Mucosa of descending colon (tissue), 3 donors: ENCODE results near the gene NR2C1. TPM values are rescaled to one million over a fixed set of nuclear protein-coding genes. Genes with fewer than 3 reads are reported as not detected.

Experiments used
- ATAC-seq: fragments of 200-7000 bp; cut with Tn5 transposase; one replicate; pipeline ENCODE4 v1.9.1; 2020; ENCODE audit warnings: mild to moderate bottlenecking, moderate library complexity
- DNase-seq, 3 donors: peaks; one replicate each; pipeline ENCODE4 v3.0.0-alpha.2; 2020
- H3K36me3 ChIP-seq: fragments of 200-600 bp; one replicate; pipeline ENCODE4 v1.8.0; 2021; ENCODE audit warnings: low read depth, mild to moderate bottlenecking
- H3K4me1 ChIP-seq: fragments of 200-600 bp; one replicate; pipeline ENCODE4 v1.8.0; 2021; ENCODE audit warnings: low read depth, mild to moderate bottlenecking
- H3K4me3 ChIP-seq: fragments of 200-600 bp; one replicate; pipeline ENCODE4 v1.8.0; 2021; ENCODE audit warnings: mild to moderate bottlenecking
- H3K9me3 ChIP-seq: fragments of 200-600 bp; one replicate; pipeline ENCODE4 v1.8.0; 2021; ENCODE audit warnings: mild to moderate bottlenecking
- intact Hi-C, 2 donors: fragments of 100-400 bp; cut with DNase I in 1 of 2; cut with micrococcal nuclease in 1 of 2; formaldehyde crosslinking; loops; one replicate each; pipeline versions ENCODE4 v1.11.0 to v1.11.1; 2022; cut with DNase I, micrococcal nuclease
- total RNA-seq, 3 donors: library from RNA; stranded (reverse); fragmentation: NEBNext Ultra II Directional in 2 of 3; extraction: Animal tissue kit (Norgen Biotek cat#: 25700) in 2 of 3; gene quantifications; one replicate each; pipeline versions ENCODE4 v1.2.1 to v1.2.4, GENCODE V29; 2021 to 2023
- TF ChIP-seq, protein P1 (sequence below): fragments of 200-600 bp; IDR thresholded peaks from one replicate; pipeline ENCODE4 v1.8.0; 2022; ENCODE audit warnings: antibody characterized with exemption, mild to moderate bottlenecking
- donor health status: DM: no; HTN: no; CAD: no; lungs with moderate emphysema.
- donor health status: DM: no; HTN: no; CAD: no.
- donor health status: DM: no; HTN: yes; CAD: no.

The NR2C1 gene
- total RNA-seq, 3 donors from 2014 or later: 27.4 to 28.5 (median 27.8) TPM

GRCh38 chr12:95070378-95070777, 3.0 kb downstream of the NR2C1 start:
- DNase-seq (no peak), ATAC-seq (no peak)
- H3K4me3 ChIP-seq: no peak overlapping the region
- no peaks in the 10 kb centered on the region for H3K9me3 ChIP-seq
- intact Hi-C loops: no loop called here
- no peaks in the 10 kb centered on the region for H3K36me3 ChIP-seq
- TF ChIP-seq, protein P1, sequence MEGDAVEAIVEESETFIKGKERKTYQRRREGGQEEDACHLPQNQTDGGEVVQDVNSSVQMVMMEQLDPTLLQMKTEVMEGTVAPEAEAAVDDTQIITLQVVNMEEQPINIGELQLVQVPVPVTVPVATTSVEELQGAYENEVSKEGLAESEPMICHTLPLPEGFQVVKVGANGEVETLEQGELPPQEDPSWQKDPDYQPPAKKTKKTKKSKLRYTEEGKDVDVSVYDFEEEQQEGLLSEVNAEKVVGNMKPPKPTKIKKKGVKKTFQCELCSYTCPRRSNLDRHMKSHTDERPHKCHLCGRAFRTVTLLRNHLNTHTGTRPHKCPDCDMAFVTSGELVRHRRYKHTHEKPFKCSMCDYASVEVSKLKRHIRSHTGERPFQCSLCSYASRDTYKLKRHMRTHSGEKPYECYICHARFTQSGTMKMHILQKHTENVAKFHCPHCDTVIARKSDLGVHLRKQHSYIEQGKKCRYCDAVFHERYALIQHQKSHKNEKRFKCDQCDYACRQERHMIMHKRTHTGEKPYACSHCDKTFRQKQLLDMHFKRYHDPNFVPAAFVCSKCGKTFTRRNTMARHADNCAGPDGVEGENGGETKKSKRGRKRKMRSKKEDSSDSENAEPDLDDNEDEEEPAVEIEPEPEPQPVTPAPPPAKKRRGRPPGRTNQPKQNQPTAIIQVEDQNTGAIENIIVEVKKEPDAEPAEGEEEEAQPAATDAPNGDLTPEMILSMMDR: no peak
- no peaks in the 10 kb centered on the region for H3K4me1 ChIP-seq

GRCh38 chr12:95066091-95066855, 7.1 kb downstream of the NR2C1 start:
- H3K4me3 ChIP-seq: no peak overlapping the region
- H3K9me3 ChIP-seq: no peaks in the 10 kb centered on the region
- no peaks in the 10 kb centered on the region for H3K36me3 ChIP-seq
- DNase-seq (no peak), ATAC-seq (no peak)
- no peaks in the 10 kb centered on the region for H3K4me1 ChIP-seq
- intact Hi-C loops: no loop called here
- TF ChIP-seq, protein P1: no peak

DNA sequence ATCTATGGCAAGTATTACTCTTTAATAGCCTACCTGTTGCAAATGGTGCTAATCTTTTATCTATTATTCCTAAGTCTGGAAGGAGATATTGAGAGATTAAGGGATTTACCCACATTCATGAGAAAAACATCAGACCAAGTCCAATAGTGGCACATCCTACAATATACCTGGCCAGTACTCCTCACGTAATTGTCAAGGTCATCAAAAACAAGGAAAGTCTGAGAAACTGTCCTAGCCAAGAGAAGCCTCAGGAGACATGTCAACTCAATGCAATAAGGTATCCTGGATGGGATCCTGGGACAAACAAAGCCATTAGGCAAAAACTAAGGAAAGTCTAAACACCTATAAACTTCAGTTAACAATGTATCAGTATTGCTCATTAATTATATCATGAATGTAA, 12.5 kb downstream of the NR2C1 start:
- Histone ChIP-seq H3K4me1 (no peaks in the 10 kb centered on the region), H3K4me3 (no peak overlapping the region), H3K36me3 (peaks cover 12% of the 10 kb centered on the region), H3K9me3 (no peaks in the 10 kb centered on the region)
- intact Hi-C loops: no loop called here
- DNase-seq: no peak
- no peak for ATAC-seq
- TF ChIP-seq, protein P1: no peak

GRCh38 chr12:95059984-95060383, 13.4 kb downstream of the NR2C1 start:
- ATAC-seq: no peak
- no peak for DNase-seq
- Histone ChIP-seq H3K4me3 (no peak overlapping the region), H3K9me3 (no peaks in the 10 kb centered on the region), H3K36me3 (peaks cover 12% of the 10 kb centered on the region), H3K4me1 (no peaks in the 10 kb centered on the region)
- intact Hi-C loops: no loop called here
- TF ChIP-seq, protein P1: no peak

DNA sequence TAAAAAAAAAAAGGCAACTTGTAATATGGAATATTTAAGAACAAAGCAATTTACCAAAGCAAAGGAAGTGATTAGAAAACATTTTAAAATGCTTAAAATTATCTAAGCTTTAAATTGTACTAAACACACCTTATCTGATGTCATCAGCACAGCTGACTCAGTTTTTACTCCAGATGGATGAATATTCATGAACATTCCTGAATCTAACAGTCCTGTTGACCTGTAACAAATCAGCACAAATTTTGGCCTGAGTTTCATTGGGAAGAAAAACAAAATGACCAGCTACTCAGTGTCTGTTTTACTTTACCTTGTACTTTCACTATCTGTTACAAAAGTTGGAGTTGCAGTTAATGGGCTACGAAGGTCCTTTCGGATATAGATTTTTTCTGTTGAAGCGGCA, 16.0 kb downstream of the NR2C1 start:
- Histone ChIP-seq H3K9me3 (no peaks in the 10 kb centered on the region), H3K4me1 (no peaks in the 10 kb centered on the region), H3K4me3 (no peak overlapping the region), H3K36me3 (peaks cover 12% of the 10 kb centered on the region)
- intact Hi-C loops: no loop called here
- TF ChIP-seq, protein P1: no peak
- no peak for ATAC-seq
- DNase-seq: no peak
